ENCODE data around the gene TMEM266.

DNA sequence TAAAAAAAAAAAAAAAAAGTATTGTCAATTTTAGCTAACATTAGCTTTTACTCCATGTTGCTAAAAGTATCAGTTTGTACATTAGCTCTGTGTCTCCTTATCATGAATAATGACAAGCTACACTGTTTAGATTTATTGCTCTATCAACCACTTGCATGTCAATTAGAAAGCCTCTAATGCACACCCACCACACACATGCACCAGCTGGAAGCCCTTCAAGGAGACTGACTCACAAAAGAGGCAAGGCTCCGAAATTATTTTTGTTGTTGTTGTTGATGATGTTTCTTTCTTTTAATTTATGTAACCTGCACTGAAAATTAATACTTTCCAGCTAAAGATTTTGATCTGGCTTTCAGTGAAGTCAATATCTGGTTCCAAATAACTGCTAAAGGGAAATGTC, 180.0 kb downstream of the TMEM266 start:
- no peak for TF ChIP-seq PPARA (CRISPR knock-in tag; IDR thresholded peaks at IDR 0.05; ENCODE audit: borderline replicate concordance)
- TF ChIP-seq SNAI2 (CRISPR knock-in tag; IDR thresholded peaks at IDR 0.05) = no peak
- 0 out of 2 replicates have a peak, but pooled peaks have one; percentile 12 for TF ChIP-seq ISL1 (CRISPR knock-in tag; IDR thresholded peaks at IDR 0.05)
- TF ChIP-seq, protein P1, sequence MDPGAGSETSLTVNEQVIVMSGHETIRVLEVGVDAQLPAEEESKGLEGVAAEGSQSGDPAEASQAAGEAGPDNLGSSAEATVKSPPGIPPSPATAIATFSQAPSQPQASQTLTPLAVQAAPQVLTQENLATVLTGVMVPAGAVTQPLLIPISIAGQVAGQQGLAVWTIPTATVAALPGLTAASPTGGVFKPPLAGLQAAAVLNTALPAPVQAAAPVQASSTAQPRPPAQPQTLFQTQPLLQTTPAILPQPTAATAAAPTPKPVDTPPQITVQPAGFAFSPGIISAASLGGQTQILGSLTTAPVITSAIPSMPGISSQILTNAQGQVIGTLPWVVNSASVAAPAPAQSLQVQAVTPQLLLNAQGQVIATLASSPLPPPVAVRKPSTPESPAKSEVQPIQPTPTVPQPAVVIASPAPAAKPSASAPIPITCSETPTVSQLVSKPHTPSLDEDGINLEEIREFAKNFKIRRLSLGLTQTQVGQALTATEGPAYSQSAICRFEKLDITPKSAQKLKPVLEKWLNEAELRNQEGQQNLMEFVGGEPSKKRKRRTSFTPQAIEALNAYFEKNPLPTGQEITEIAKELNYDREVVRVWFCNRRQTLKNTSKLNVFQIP (CRISPR knock-in tag; IDR thresholded peaks at IDR 0.05; ENCODE audit: borderline replicate concordance, low read depth) = no peak
- no peak for TF ChIP-seq GLIS3 (CRISPR knock-in tag; IDR thresholded peaks at IDR 0.05)
- no peak for TF ChIP-seq RARB (CRISPR knock-in tag; IDR thresholded peaks at IDR 0.05)
- TF ChIP-seq, protein P2, sequence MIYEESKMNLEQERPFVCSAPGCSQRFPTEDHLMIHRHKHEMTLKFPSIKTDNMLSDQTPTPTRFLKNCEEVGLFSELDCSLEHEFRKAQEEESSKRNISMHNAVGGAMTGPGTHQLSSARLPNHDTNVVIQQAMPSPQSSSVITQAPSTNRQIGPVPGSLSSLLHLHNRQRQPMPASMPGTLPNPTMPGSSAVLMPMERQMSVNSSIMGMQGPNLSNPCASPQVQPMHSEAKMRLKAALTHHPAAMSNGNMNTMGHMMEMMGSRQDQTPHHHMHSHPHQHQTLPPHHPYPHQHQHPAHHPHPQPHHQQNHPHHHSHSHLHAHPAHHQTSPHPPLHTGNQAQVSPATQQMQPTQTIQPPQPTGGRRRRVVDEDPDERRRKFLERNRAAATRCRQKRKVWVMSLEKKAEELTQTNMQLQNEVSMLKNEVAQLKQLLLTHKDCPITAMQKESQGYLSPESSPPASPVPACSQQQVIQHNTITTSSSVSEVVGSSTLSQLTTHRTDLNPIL (CRISPR knock-in tag; IDR thresholded peaks at IDR 0.05; ENCODE audit: low read depth) = no peak
- TF ChIP-seq ARNTL (CRISPR knock-in tag; IDR thresholded peaks at IDR 0.05; ENCODE audit: borderline replicate concordance, low read depth) = no peak
- TF ChIP-seq OSR1 (CRISPR knock-in tag; IDR thresholded peaks at IDR 0.05) = no peak
- no peak for TF ChIP-seq TCF4 (CRISPR knock-in tag; IDR thresholded peaks at IDR 0.05; ENCODE audit: borderline replicate concordance)
- TF ChIP-seq, protein P3, sequence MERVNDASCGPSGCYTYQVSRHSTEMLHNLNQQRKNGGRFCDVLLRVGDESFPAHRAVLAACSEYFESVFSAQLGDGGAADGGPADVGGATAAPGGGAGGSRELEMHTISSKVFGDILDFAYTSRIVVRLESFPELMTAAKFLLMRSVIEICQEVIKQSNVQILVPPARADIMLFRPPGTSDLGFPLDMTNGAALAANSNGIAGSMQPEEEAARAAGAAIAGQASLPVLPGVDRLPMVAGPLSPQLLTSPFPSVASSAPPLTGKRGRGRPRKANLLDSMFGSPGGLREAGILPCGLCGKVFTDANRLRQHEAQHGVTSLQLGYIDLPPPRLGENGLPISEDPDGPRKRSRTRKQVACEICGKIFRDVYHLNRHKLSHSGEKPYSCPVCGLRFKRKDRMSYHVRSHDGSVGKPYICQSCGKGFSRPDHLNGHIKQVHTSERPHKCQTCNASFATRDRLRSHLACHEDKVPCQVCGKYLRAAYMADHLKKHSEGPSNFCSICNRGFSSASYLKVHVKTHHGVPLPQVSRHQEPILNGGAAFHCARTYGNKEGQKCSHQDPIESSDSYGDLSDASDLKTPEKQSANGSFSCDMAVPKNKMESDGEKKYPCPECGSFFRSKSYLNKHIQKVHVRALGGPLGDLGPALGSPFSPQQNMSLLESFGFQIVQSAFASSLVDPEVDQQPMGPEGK (CRISPR knock-in tag; IDR thresholded peaks at IDR 0.05; ENCODE audit: borderline replicate concordance) = no peak
- TF ChIP-seq, protein P4, sequence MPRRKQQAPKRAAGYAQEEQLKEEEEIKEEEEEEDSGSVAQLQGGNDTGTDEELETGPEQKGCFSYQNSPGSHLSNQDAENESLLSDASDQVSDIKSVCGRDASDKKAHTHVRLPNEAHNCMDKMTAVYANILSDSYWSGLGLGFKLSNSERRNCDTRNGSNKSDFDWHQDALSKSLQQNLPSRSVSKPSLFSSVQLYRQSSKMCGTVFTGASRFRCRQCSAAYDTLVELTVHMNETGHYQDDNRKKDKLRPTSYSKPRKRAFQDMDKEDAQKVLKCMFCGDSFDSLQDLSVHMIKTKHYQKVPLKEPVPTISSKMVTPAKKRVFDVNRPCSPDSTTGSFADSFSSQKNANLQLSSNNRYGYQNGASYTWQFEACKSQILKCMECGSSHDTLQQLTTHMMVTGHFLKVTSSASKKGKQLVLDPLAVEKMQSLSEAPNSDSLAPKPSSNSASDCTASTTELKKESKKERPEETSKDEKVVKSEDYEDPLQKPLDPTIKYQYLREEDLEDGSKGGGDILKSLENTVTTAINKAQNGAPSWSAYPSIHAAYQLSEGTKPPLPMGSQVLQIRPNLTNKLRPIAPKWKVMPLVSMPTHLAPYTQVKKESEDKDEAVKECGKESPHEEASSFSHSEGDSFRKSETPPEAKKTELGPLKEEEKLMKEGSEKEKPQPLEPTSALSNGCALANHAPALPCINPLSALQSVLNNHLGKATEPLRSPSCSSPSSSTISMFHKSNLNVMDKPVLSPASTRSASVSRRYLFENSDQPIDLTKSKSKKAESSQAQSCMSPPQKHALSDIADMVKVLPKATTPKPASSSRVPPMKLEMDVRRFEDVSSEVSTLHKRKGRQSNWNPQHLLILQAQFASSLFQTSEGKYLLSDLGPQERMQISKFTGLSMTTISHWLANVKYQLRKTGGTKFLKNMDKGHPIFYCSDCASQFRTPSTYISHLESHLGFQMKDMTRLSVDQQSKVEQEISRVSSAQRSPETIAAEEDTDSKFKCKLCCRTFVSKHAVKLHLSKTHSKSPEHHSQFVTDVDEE (CRISPR knock-in tag; IDR thresholded peaks at IDR 0.05) = no peak
